Liver (tissue), 9 donors: Measurements from ENCODE around the gene RASSF1. TPM values are rescaled to one million over a fixed set of nuclear protein-coding genes. Genes with fewer than 3 reads are reported as not detected.
A peak's percentile ranks its signal among the peaks of the same experiment; 100 is the strongest.

Experiments used
- DNase-seq: peaks from one replicate; pipeline ENCODE4 v3.0.0-alpha.2; 2017; ENCODE audit warnings: low spot score
- H3K27ac ChIP-seq, 2 donors: one replicate each; pipeline ENCODE4 v1.7.0; 2013; ENCODE audit warnings: inconsistent platforms in 2 of 2, low read length in 2 of 2, control low read depth in 1 of 2, low read depth in 1 of 2, mild to moderate bottlenecking in 1 of 2
- H3K27me3 ChIP-seq, 4 donors: one replicate each; pipeline versions ENCODE4 v1.6.1 to v1.7.0; 2013; ENCODE audit warnings: low read length in 3 of 4, inconsistent platforms in 1 of 4, mild to moderate bottlenecking in 1 of 4, moderate library complexity in 1 of 4; ENCODE audit not compliant: control insufficient read depth in 4 of 4, insufficient read depth in 4 of 4
- H3K36me3 ChIP-seq, 4 donors: one replicate each; pipeline versions ENCODE4 v1.6.1 to v1.7.0; 2013; ENCODE audit warnings: low read length in 3 of 4, mild to moderate bottlenecking in 3 of 4, low read depth in 1 of 4, moderate library complexity in 1 of 4; ENCODE audit not compliant: control insufficient read depth in 4 of 4, insufficient read depth in 3 of 4
- H3K4me1 ChIP-seq, 4 donors: one replicate each; pipeline versions ENCODE4 v1.6.1 to v1.7.0; 2013; ENCODE audit warnings: low read length in 3 of 4, mild to moderate bottlenecking in 3 of 4, moderate library complexity in 1 of 4; ENCODE audit not compliant: control insufficient read depth in 4 of 4, insufficient read depth in 4 of 4
- H3K4me3 ChIP-seq, 3 donors: one replicate each; pipeline versions ENCODE4 v1.6.1 to v1.7.0; 2013; ENCODE audit warnings: low read length in 3 of 3, control low read depth in 1 of 3, low read depth in 1 of 3, mild to moderate bottlenecking in 1 of 3
- H3K9ac ChIP-seq, 2 donors: one replicate each; pipeline ENCODE4 v1.7.0; 2013; ENCODE audit warnings: low read length in 2 of 2, mild to moderate bottlenecking in 2 of 2, moderate library complexity in 2 of 2, control low read depth in 1 of 2, low read depth in 1 of 2
- H3K9me3 ChIP-seq, 4 donors: one replicate each; pipeline versions ENCODE4 v1.6.1 to v1.7.0; 2013; ENCODE audit warnings: low read length in 3 of 4; ENCODE audit not compliant: control insufficient read depth in 4 of 4
- ATF3 ChIP-seq: IDR thresholded peaks from 2 replicates; pipeline ENCODE4 v1.6.1; 2016; ENCODE audit warnings: antibody characterized with exemption
- CTCF ChIP-seq: fragments of 150-350 bp; IDR thresholded peaks from 2 replicates; pipeline ENCODE4 v1.5.1; 2017; ENCODE audit warnings: improper control_type of control experiment, low read depth, low read length; ENCODE audit not compliant: missing input control
- EGR1 ChIP-seq, 2 donors: IDR thresholded peaks; 2 replicates each; pipeline ENCODE4 v1.6.1; 2016 to 2018; ENCODE audit warnings: antibody characterized with exemption in 2 of 2, low read depth in 2 of 2
- FOXA1 ChIP-seq: IDR thresholded peaks from 2 replicates; pipeline ENCODE4 v1.6.1; 2016; ENCODE audit warnings: antibody characterized with exemption
- FOXA2 ChIP-seq: IDR thresholded peaks from 2 replicates; pipeline ENCODE4 v1.6.1; 2016; ENCODE audit warnings: antibody characterized with exemption
- GABPA ChIP-seq, 2 donors: IDR thresholded peaks in 1 of 2; conservative IDR thresholded peaks in 1 of 2; 2 replicates each; pipeline ENCODE4 v1.6.1; 2016; ENCODE audit warnings: antibody characterized with exemption in 2 of 2, mild to moderate bottlenecking in 1 of 2, moderate library complexity in 1 of 2
- HNF4A ChIP-seq, 2 donors: conservative IDR thresholded peaks; 2 replicates each; pipeline ENCODE4 v1.6.1; 2016; ENCODE audit warnings: antibody characterized with exemption in 2 of 2, mild to moderate bottlenecking in 2 of 2
- HNF4G ChIP-seq: IDR thresholded peaks from 2 replicates; pipeline ENCODE4 v1.6.1; 2016; ENCODE audit warnings: antibody characterized with exemption
- JUND ChIP-seq, 2 donors: IDR thresholded peaks; 2 replicates each; pipeline ENCODE4 v1.6.1; 2016; ENCODE audit warnings: antibody characterized with exemption in 2 of 2
- MAX ChIP-seq: IDR thresholded peaks from 2 replicates; pipeline ENCODE4 v1.6.1; 2016; ENCODE audit warnings: antibody characterized with exemption
- NR2F2 ChIP-seq: IDR thresholded peaks from 2 replicates; pipeline ENCODE4 v1.6.1; 2016; ENCODE audit warnings: antibody characterized with exemption
- RAD21 ChIP-seq, 2 donors: IDR thresholded peaks; 2 replicates each; pipeline ENCODE4 v1.6.1; 2016; ENCODE audit warnings: antibody characterized with exemption in 2 of 2, mild to moderate bottlenecking in 2 of 2
- SP1 ChIP-seq: IDR thresholded peaks from 2 replicates; pipeline ENCODE4 v1.6.1; 2018; ENCODE audit warnings: antibody characterized with exemption, mild to moderate bottlenecking
- TAF1 ChIP-seq: conservative IDR thresholded peaks from 2 replicates; pipeline ENCODE4 v1.6.1; 2016; ENCODE audit warnings: antibody characterized with exemption, mild to moderate bottlenecking
- YY1 ChIP-seq: IDR thresholded peaks from 2 replicates; pipeline ENCODE4 v1.6.1; 2016; ENCODE audit warnings: antibody characterized with exemption, mild to moderate bottlenecking
- WGBS: extraction: QIAGEN DNeasy Blood & Tissue Kit; methylation state at CpG from one replicate; pipeline ENCODE4 v1.1.7; 2013; 5-methylcytosine and 5-hydroxymethylcytosine counted together
- polyA plus RNA-seq, 2 donors: library from polyadenylated mRNA; stranded (reverse) in 1 of 2; unstranded in 1 of 2; fragments of 200-250 nt in 1 of 2; fragments of >200 nt in 1 of 2; fragmentation: Nextera tagmentation in 1 of 2; extraction: Ambion mirVana in 1 of 2; gene quantifications; one replicate each; pipeline versions ENCODE4 v1.2.1 to v1.2.3, GENCODE V29; 2013 to 2015
- total RNA-seq, 2 donors: library from RNA; depleted of rRNA; stranded (reverse); fragments of >200 nt; gene quantifications; one replicate each; pipeline ENCODE4 v1.2.3, GENCODE V29; 2014
- TF ChIP-seq, protein P1 (sequence below): IDR thresholded peaks from 2 replicates; pipeline ENCODE4 v1.6.1; 2016; ENCODE audit warnings: antibody characterized with exemption
- donor health status: healthy.
- donor health status: healthy.
- donor health status: healthy.
- donor health status: healthy.
- donor health status: healthy.

RASSF1 gene
- total and polyA plus RNA-seq, 4 donors = 6.5 to 13.2 (median 11.2) TPM

- TF ChIP-seq RAD21 (IDR thresholded peaks at IDR 0.05) (peak in 1 of 2 donors; percentile 48), SP1 (peak; percentile 85), FOXA1 (no peak), JUND (IDR thresholded peaks at IDR 0.05) (no peak), NR2F2 (no peak)
Observed at GRCh38 chr3:50292159-50293078, 48.2 kb downstream of the RASSF1 start, which contains the start of gene IFRD2 (continued).

DNA sequence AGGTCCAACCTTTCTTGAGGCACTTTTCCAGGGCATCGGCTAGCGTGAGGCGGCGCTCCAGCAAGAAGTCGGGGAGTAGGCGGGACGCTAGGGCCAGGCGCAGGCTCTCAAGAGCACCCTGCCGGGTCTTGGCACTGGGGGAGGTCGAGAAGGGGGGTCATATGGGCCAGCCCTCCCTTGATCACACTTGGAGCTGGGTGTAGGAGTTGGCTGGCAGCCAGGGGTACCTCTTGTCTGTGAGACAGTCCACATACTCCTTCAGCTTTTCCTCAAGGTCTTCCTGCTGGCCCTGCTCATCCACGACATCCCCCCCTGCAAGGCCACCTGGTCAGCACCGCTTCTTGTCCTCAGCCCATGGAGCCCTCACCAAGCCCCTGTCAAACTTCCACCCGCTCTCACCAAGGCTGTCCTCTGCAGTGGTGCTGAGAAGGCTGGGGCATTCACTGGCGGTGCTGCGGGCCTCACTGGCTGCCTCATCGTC, 50.4 kb downstream of the RASSF1 start:
- Histone ChIP-seq H3K9me3 (no peaks in the 10 kb centered on the region), H3K9ac (no peak overlapping the region), H3K36me3 (peaks cover 5 to 41% (median 22%) of the 10 kb centered on the region in 4 donors), H3K27me3 (no peaks in the 10 kb centered on the region), H3K4me1 (peaks cover 5 to 25% (median 17%) of the 10 kb centered on the region in 4 donors), H3K4me3 (no peak overlapping the region), H3K27ac (peak overlapping the region in 1 of 2 donors; percentile 97)
- no peak for DNase-seq
- no peak for TF ChIP-seq GABPA (IDR thresholded peaks at IDR 0.05 in 1 of 2, conservative IDR thresholded peaks at IDR 0.05 in 1 of 2)
- no peak for TF ChIP-seq EGR1 (IDR thresholded peaks at IDR 0.05; ENCODE audit: low read depth in 2 of 2)
- no peak for TF ChIP-seq CTCF
- TF ChIP-seq, protein P1, sequence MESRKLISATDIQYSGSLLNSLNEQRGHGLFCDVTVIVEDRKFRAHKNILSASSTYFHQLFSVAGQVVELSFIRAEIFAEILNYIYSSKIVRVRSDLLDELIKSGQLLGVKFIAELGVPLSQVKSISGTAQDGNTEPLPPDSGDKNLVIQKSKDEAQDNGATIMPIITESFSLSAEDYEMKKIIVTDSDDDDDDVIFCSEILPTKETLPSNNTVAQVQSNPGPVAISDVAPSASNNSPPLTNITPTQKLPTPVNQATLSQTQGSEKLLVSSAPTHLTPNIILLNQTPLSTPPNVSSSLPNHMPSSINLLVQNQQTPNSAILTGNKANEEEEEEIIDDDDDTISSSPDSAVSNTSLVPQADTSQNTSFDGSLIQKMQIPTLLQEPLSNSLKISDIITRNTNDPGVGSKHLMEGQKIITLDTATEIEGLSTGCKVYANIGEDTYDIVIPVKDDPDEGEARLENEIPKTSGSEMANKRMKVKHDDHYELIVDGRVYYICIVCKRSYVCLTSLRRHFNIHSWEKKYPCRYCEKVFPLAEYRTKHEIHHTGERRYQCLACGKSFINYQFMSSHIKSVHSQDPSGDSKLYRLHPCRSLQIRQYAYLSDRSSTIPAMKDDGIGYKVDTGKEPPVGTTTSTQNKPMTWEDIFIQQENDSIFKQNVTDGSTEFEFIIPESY = no peak
- TF ChIP-seq HNF4G = no peak
- no peak for TF ChIP-seq FOXA2
- no peak for TF ChIP-seq YY1
- no peak for TF ChIP-seq HNF4A (conservative IDR thresholded peaks at IDR 0.05)
- no peak for TF ChIP-seq MAX
- no peak for TF ChIP-seq ATF3
- TF ChIP-seq JUND (IDR thresholded peaks at IDR 0.05) = no peak
- TF ChIP-seq FOXA1 = no peak
- 94% methylated on average over 16 of the region's 16 CpGs for WGBS

DNA sequence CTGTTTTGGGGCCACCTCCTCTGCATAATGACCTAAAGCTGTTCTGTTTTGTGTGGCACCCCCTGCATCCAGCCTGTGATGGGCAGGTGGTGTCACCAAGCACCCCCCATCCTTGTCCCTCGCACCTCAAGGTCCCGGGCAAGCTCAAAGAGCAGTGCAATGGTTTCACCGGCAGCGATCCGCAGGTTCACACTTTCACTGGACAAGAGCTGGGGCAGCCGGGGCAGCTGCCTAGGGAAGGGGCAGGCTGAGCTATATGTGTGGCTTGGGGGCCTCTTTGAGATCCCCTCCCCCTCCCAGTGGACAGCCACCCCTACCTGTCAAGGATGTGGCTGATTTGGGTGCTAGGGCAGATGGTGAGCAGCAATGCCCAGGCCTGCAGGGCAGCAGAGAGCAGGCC, 51.5 kb downstream of the RASSF1 start:
- WGBS = 98% methylated on average over 6 of the region's 6 CpGs
- Histone ChIP-seq H3K9ac (no peak overlapping the region), H3K27ac (no peak overlapping the region), H3K36me3 (peaks cover 5 to 41% (median 22%) of the 10 kb centered on the region in 4 donors), H3K27me3 (no peaks in the 10 kb centered on the region), H3K9me3 (no peaks in the 10 kb centered on the region), H3K4me1 (peaks cover 5 to 25% (median 17%) of the 10 kb centered on the region in 4 donors), H3K4me3 (no peak overlapping the region)
- DNase-seq = no peak
- no peak for TF ChIP-seq JUND (IDR thresholded peaks at IDR 0.05)
- no peak for TF ChIP-seq TAF1
- TF ChIP-seq EGR1 (IDR thresholded peaks at IDR 0.05; ENCODE audit: low read depth in 2 of 2) = no peak
- TF ChIP-seq, protein P1 = no peak
- TF ChIP-seq ATF3 = no peak
- no peak for TF ChIP-seq NR2F2
- no peak for TF ChIP-seq FOXA1
- TF ChIP-seq MAX = no peak
- TF ChIP-seq GABPA (IDR thresholded peaks at IDR 0.05 in 1 of 2, conservative IDR thresholded peaks at IDR 0.05 in 1 of 2) = no peak
- TF ChIP-seq SP1 = no peak
- no peak for TF ChIP-seq HNF4A (conservative IDR thresholded peaks at IDR 0.05)
- no peak for TF ChIP-seq FOXA2
